ENCODE results near the gene RAF1.
"Not testable (repeated sequence)": the region's sequence is repeated elsewhere in the genome, so short reads cannot be mapped to it uniquely, and the experiment has no call there.

The RAF1 gene

GRCh38 chr3:12695112-12695511 lies 31.2 kb upstream of the RAF1 start:
- DNase-seq (ENCODE audit: low spot score in 2 of 2) = no peak
- no peak overlapping the region for H3K27ac Mint-ChIP-seq (ENCODE audit: low read depth)
- no peaks in the 10 kb centered on the region for H3K4me1 Mint-ChIP-seq
- no peak for ATAC-seq (replicated peaks; ENCODE audit: extremely low read depth, poor library complexity, severe bottlenecking)
- H3K36me3 Mint-ChIP-seq (ENCODE audit: insufficient read depth) = no peaks in the 10 kb centered on the region
- no peaks in the 10 kb centered on the region for H3K27me3 Mint-ChIP-seq
- H3K4me3 Mint-ChIP-seq = no peak overlapping the region
- H3K9me3 Mint-ChIP-seq = no peaks in the 10 kb centered on the region

- H3K27ac Mint-ChIP-seq (ENCODE audit: low read depth) = no peak overlapping the region
- no peak for DNase-seq (ENCODE audit: low spot score in 2 of 2)
- no peaks in the 10 kb centered on the region for H3K4me1 Mint-ChIP-seq
- peaks cover 13% of the 10 kb centered on the region for H3K27me3 Mint-ChIP-seq
- no peaks in the 10 kb centered on the region for H3K9me3 Mint-ChIP-seq
- no peaks in the 10 kb centered on the region for H3K36me3 Mint-ChIP-seq (ENCODE audit: insufficient read depth)
- no peak overlapping the region for H3K4me3 Mint-ChIP-seq
- ATAC-seq (replicated peaks; ENCODE audit: extremely low read depth, poor library complexity, severe bottlenecking) = no peak
Observed at GRCh38 chr3:12692444-12692843, 28.5 kb upstream of the RAF1 start.

- H3K9me3 Mint-ChIP-seq = no peaks in the 10 kb centered on the region
- no peak overlapping the region for H3K4me3 Mint-ChIP-seq
- ATAC-seq (replicated peaks; ENCODE audit: extremely low read depth, poor library complexity, severe bottlenecking) (no peak), DNase-seq (ENCODE audit: low spot score in 2 of 2) (no peak)
- H3K27ac Mint-ChIP-seq (ENCODE audit: low read depth) = no peak overlapping the region
- H3K27me3 Mint-ChIP-seq = peaks cover 14% of the 10 kb centered on the region
- no peaks in the 10 kb centered on the region for H3K4me1 Mint-ChIP-seq
- H3K36me3 Mint-ChIP-seq (ENCODE audit: insufficient read depth) = no peaks in the 10 kb centered on the region
Observed at GRCh38 chr3:12689997-12690711, 26.2 kb upstream of the RAF1 start.

- no peak overlapping the region for H3K27ac Mint-ChIP-seq (ENCODE audit: low read depth)
- H3K27me3 Mint-ChIP-seq = peaks cover 14% of the 10 kb centered on the region
- no peak for DNase-seq (ENCODE audit: low spot score in 2 of 2)
- H3K9me3 Mint-ChIP-seq = no peaks in the 10 kb centered on the region
- H3K4me1 Mint-ChIP-seq = no peaks in the 10 kb centered on the region
- no peaks in the 10 kb centered on the region for H3K36me3 Mint-ChIP-seq (ENCODE audit: insufficient read depth)
- no peak overlapping the region for H3K4me3 Mint-ChIP-seq
- ATAC-seq (replicated peaks; ENCODE audit: extremely low read depth, poor library complexity, severe bottlenecking) = no peak
Observed at GRCh38 chr3:12687948-12688347, 24.0 kb upstream of the RAF1 start.

GRCh38 chr3:12686096-12686495 lies 22.2 kb upstream of the RAF1 start:
- H3K27me3 Mint-ChIP-seq = peaks cover 14% of the 10 kb centered on the region
- ATAC-seq (replicated peaks; ENCODE audit: extremely low read depth, poor library complexity, severe bottlenecking) (no peak), DNase-seq (ENCODE audit: low spot score in 2 of 2) (no peak)
- no peaks in the 10 kb centered on the region for H3K36me3 Mint-ChIP-seq (ENCODE audit: insufficient read depth)
- no peaks in the 10 kb centered on the region for H3K9me3 Mint-ChIP-seq
- no peak overlapping the region for H3K4me3 Mint-ChIP-seq
- H3K4me1 Mint-ChIP-seq = no peaks in the 10 kb centered on the region
- no peak overlapping the region for H3K27ac Mint-ChIP-seq (ENCODE audit: low read depth)

GRCh38 chr3:12681943-12682390 lies 18.1 kb upstream of the RAF1 start:
- no peak overlapping the region for H3K27ac Mint-ChIP-seq (ENCODE audit: low read depth)
- no peak for ATAC-seq (replicated peaks; ENCODE audit: extremely low read depth, poor library complexity, severe bottlenecking)

GRCh38 chr3:12681089-12681942 lies 17.4 kb upstream of the RAF1 start:
- Mint-ChIP-seq H3K36me3 (ENCODE audit: insufficient read depth) (peaks cover 2% of the 10 kb centered on the region), H3K27ac (ENCODE audit: low read depth) (no peak overlapping the region), H3K9me3 (no peaks in the 10 kb centered on the region), H3K27me3 (no peaks in the 10 kb centered on the region), H3K4me1 (no peaks in the 10 kb centered on the region), H3K4me3 (no peak overlapping the region)
- ATAC-seq (replicated peaks; ENCODE audit: extremely low read depth, poor library complexity, severe bottlenecking) = no peak
- DNase-seq (ENCODE audit: low spot score in 2 of 2) = no peak

More at GRCh38 chr3:12681943-12682390, 18.1 kb upstream of the RAF1 start:
- DNase-seq (ENCODE audit: low spot score in 2 of 2) = no peak
- Mint-ChIP-seq H3K27me3 (no peaks in the 10 kb centered on the region), H3K36me3 (ENCODE audit: insufficient read depth) (peaks cover 2% of the 10 kb centered on the region), H3K4me3 (no peak overlapping the region), H3K4me1 (no peaks in the 10 kb centered on the region), H3K9me3 (no peaks in the 10 kb centered on the region)

- Mint-ChIP-seq H3K4me3 (no peak overlapping the region), H3K36me3 (ENCODE audit: insufficient read depth) (peaks cover 2% of the 10 kb centered on the region), H3K27ac (ENCODE audit: low read depth) (no peak overlapping the region), H3K9me3 (no peaks in the 10 kb centered on the region), H3K27me3 (no peaks in the 10 kb centered on the region), H3K4me1 (no peaks in the 10 kb centered on the region)
- ATAC-seq (replicated peaks; ENCODE audit: extremely low read depth, poor library complexity, severe bottlenecking) (no peak), DNase-seq (ENCODE audit: low spot score in 2 of 2) (no peak)
Observed at GRCh38 chr3:12679468-12679867, 15.6 kb upstream of the RAF1 start.

- Mint-ChIP-seq H3K36me3 (ENCODE audit: insufficient read depth) (peaks cover 2% of the 10 kb centered on the region), H3K27me3 (no peaks in the 10 kb centered on the region)
Observed at GRCh38 chr3:12677616-12678015, 13.7 kb upstream of the RAF1 start.

GRCh38 chr3:12675115-12675810 lies 11.3 kb upstream of the RAF1 start:
- no peak for ATAC-seq (replicated peaks; ENCODE audit: extremely low read depth, poor library complexity, severe bottlenecking)
- Mint-ChIP-seq H3K36me3 (ENCODE audit: insufficient read depth) (peaks cover 2% of the 10 kb centered on the region), H3K27ac (ENCODE audit: low read depth) (no peak overlapping the region), H3K9me3 (no peaks in the 10 kb centered on the region), H3K27me3 (no peaks in the 10 kb centered on the region), H3K4me1 (no peaks in the 10 kb centered on the region), H3K4me3 (no peak overlapping the region)
- DNase-seq (ENCODE audit: low spot score in 2 of 2) = no peak

More at GRCh38 chr3:12677616-12678015, 13.7 kb upstream of the RAF1 start:
- DNase-seq (ENCODE audit: low spot score in 2 of 2) (no peak), ATAC-seq (replicated peaks; ENCODE audit: extremely low read depth, poor library complexity, severe bottlenecking) (no peak)
- H3K4me3 Mint-ChIP-seq = no peak overlapping the region
- no peaks in the 10 kb centered on the region for H3K4me1 Mint-ChIP-seq
- H3K9me3 Mint-ChIP-seq = no peaks in the 10 kb centered on the region
- no peak overlapping the region for H3K27ac Mint-ChIP-seq (ENCODE audit: low read depth)

GRCh38 chr3:12673956-12674736 lies 10.2 kb upstream of the RAF1 start:
- not testable (repeated sequence) for H3K27ac Mint-ChIP-seq (ENCODE audit: low read depth); H3K27me3 Mint-ChIP-seq; H3K36me3 Mint-ChIP-seq (ENCODE audit: insufficient read depth); DNase-seq (ENCODE audit: low spot score in 2 of 2); H3K4me1 Mint-ChIP-seq; H3K9me3 Mint-ChIP-seq; H3K4me3 Mint-ChIP-seq; ATAC-seq (replicated peaks; ENCODE audit: extremely low read depth, poor library complexity, severe bottlenecking)

- H3K4me3 Mint-ChIP-seq = no peak overlapping the region
- H3K27me3 Mint-ChIP-seq = no peaks in the 10 kb centered on the region
- no peak overlapping the region for H3K27ac Mint-ChIP-seq (ENCODE audit: low read depth)
- no peaks in the 10 kb centered on the region for H3K9me3 Mint-ChIP-seq
- DNase-seq (ENCODE audit: low spot score in 2 of 2) (no peak), ATAC-seq (replicated peaks; ENCODE audit: extremely low read depth, poor library complexity, severe bottlenecking) (no peak)
- H3K4me1 Mint-ChIP-seq = no peaks in the 10 kb centered on the region
- no peaks in the 10 kb centered on the region for H3K36me3 Mint-ChIP-seq (ENCODE audit: insufficient read depth)
Observed at GRCh38 chr3:12671120-12671450, 7.2 kb upstream of the RAF1 start.
